HTERT RPE-1 (cell line): ENCODE results near the gene AURKAIP1.

Experiments
- in situ Hi-C: fragments of 300-500 bp; cut with MboI; formaldehyde crosslinking; loops from 4 replicates; pipeline ENCODE4 v1.14.3; 2020; ENCODE audit warnings: low sequenced_read_pairs

The AURKAIP1 gene

DNA sequence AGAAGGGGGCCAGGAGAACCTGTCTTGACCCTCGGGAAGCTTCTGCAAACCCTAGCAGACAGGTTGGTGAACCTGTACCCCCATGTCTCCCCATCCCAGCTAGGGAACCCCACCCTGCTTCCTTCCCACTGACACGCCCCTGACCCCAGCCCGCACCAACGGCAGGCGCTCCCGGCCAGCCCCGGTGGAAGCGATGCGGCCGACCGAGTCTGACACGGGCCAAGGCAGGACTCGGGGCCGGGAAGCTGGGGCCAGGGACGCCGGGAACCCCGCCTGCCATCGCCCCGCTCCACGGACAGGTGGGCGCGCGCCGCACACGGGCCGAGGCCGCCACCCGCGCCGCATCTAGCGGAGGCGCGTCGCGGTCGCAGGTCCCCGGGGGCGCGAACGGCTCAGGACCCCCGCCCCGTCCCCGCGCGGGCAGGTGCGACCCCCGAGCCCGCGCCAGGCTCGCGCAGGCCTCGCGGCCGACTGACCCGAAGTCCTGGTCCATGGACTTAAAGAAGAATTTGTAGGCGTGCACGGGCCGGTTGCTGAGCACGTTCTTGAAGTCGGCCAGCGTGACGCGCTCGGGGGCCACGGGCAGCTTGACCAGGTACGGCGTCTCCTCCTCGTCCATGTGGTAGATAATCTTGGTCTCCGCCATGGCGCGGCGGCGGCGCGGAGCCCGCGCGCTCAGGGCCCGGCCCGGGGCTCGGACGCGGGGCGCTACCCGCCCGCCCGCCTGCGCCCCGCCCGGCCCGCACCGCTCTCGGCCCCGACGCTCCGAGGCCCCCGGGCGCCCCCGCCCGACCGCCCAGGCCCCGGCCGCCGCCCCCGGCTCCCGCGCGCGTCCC is 26.4 kb downstream of the AURKAIP1 start:
- in situ Hi-C loops, result no loop called here

- in situ Hi-C loops, result no loop called here
Observed at GRCh38 chr1:1347663-1348419, 27.2 kb downstream of the AURKAIP1 start.

DNA sequence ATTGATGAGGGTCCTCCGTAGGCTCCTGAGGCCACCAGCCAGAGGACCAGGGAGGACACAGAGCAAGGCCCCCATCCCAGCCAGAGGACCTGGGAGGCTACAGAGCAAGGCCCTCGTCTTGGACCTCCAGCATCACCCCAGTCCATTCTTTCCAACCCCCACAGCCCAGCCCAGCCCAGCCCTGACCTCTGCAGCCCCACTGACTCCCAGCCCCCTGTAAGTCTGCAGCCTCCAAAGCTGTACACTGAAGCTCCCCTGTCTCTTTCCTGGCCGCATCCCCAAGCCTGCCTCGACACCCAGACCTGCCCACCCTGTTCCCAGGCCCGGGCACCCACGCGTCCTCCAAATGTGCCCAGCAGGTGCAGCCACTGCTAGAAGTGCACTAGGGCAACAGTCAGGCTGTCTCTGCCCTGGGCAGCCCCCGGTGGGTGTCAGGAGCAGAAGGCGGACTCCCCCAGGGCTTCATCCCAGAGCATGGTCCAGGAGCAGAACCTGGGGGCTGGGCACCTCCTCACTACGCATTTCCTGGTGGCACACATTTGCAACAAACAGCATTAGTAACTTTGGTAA is 27.9 kb downstream of the AURKAIP1 start:
- in situ Hi-C loops, result no loop called here

DNA sequence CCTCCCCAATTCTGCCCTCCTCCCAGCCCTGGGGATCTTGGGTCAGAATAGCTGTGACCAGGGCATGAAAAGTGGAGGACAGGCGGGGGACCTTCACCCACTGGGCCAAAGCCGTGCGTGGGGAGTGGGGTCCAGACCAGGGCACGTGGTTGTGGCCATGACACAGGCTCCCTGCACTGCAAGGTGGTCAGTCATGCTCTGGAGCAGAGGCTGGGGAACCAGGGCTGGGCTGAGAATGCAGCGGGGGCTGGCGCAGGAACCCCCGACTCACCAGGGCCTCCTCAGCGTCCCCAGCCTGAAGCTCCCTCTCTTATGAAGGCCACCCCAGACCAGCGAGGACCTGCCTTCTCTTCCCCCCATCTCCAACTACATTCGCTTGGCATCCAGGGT is 28.5 kb downstream of the AURKAIP1 start:
- in situ Hi-C loops, result no loop called here

DNA sequence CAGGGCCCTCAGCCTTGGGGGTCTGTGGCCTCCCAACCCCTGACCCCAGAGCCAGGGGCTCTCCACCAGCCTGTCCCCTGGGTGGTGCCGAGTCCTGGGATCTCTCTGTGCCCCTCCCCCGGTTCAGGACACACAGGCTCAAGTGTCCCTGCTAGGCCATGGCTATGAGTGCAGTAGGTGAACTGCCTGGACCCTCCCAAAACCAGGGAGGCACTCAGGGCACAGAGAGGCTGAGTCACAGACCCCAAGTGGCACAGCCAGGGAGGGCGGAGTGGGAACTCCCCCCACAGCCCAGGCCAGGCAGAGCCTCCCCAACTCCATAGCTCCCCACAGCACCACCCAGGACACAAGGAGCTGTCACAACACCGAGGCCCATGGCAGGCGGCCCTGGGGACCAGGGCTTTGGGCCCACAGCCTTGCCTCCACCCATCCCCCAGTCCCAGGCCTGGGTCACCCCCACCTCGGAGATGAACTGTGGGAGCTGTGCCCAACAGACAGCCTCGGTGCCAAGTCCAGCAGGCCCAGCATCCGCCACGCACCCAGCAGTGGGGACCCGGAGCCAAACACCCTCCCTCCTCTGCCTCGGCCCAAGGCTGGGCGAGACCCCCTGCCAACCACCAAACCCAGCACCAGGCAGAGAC is 29.0 kb downstream of the AURKAIP1 start:
- in situ Hi-C loops, result no loop called here

DNA sequence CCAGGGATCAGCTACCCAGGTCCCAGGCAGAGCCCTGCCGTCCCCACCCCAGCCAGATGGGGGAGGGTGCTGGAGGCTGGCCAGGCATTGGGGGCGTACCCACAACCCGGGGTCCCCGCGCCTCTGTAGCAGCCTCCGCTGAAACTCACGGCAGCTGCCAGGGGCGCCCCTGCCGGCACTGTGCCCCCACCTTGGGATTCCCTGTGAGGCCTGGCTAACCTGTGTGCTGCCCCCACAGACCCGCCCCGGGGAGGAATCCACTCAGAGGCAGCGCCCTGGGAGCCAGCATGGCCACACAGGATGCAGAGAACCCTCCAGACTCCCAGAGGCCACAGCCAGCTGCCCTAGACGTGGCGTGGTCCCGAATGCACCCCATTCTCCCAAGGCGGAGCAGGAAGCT is 29.6 kb downstream of the AURKAIP1 start:
- in situ Hi-C loops, result no loop called here

DNA sequence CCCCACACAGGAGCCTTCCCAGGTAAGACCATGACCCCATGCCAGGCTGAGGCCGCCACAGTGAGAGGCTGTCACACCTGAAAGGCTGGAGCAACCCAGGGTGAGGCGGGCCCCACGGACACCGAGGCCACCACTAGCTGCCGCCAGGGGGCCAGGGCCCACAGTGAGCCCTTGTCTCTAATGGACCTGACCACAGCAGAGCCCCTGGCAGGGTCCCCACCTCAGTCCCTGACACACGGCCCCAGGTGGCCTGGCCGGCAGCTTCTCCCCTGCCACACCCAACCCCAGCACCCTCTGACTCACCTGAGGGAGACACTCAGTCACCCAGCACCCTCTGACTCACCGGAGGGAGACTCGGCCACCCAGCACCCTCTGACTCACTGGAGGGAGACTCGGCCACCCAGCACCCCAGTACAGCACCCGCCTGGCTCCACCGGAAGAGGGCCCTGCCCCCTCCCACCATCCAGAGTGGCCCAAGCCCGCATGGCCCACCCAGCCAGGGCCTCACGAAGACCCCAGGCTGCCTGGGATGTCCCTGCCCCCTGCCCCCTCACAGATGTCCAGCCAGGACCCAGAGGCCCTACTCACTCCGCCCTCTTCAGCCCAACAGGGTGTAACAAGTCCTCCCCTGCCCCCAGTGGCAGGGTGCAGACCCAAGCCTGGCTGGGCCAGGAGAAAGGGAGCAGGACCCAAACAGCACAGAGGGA is 30.2 kb downstream of the AURKAIP1 start:
- in situ Hi-C loops, result no loop called here

DNA sequence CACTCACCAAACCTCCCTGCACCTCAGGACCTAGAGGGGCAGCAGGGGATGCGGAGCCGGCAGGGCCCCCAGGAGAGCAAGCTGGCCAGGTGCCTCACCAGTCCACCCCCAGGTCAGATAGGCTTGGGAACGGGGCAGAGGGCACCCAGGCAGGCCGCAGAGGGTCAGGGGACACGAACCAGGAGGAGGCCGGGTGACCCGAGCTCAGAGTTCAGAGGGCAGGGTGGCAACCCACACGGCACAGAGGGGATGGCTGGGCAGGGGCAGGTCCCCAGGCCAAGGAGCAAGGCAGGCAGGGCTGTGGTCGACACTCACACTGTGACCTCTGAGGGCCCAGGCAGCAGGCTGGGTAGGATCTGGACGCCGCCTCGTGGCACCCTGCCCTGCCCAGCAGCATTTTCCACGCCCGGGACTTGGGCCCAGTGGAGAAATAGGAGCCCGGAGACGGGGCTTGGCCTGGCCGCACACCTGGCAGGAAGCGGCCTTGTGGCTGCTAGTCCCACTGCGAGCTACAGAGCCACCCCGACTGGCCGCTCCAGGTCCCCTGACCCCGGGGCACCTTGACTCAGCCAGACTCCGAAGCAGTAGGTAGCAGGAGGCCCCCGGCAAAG is 31.1 kb downstream of the AURKAIP1 start:
- in situ Hi-C loops, result no loop called here

DNA sequence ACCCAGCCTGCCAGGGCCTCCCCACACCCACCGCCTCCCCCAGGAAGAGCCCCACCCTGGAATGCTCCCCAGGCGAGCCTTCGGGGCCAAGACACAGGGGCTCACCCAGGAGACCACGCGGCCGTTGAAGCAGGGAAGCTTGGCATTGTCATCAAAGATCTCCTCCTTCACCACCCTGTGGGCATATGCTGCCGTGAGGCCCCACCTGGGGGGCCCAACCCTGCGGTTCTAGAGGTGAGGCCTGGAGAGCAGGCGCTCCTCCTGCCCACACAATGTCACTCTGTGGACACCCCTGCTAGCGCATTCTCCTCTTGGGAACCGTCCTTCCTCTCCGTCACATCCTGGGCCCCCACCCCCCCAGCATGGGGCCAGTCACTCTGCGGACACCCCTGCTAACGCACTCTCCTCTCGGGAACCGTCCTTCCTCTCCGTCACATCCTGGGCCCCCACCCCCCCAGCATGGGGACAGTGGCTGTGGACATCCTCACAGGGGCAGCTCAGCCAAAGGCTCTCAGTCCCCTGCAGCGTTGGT is 32.4 kb downstream of the AURKAIP1 start:
- in situ Hi-C loops, result no loop called here

GRCh38 chr1:1342061-1342562 is 32.9 kb downstream of the AURKAIP1 start:
- in situ Hi-C loops, result no loop called here

- in situ Hi-C loops, result no loop called here
Observed at GRCh38 chr1:1341549-1342021, 33.4 kb downstream of the AURKAIP1 start.

GRCh38 chr1:1340791-1341548 is 34.0 kb downstream of the AURKAIP1 start:
- in situ Hi-C loops, result no loop called here

GRCh38 chr1:1340185-1340584 is 34.8 kb downstream of the AURKAIP1 start:
- in situ Hi-C loops, result no loop called here

GRCh38 chr1:1338278-1338677 is 36.7 kb downstream of the AURKAIP1 start:
- in situ Hi-C loops, result no loop called here

DNA sequence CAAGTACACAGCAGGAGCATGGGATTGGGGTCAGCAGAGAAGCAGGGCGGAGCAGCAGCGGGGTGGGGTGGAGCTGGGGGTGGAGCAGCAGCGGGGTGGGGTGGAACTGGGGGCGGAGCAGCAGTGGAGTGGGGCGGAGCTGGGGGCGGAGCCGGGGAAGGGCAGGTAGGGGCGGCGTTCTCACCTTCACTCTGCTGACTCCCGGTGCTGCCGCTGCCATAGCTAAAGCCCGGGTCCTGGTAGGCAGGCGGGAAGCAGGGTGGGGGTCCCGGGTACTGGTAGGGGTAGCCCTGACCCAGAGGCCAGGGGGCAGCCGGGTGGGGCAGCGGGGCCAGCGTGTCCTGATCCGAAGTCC is 37.2 kb downstream of the AURKAIP1 start:
- in situ Hi-C loops, result no loop called here

- in situ Hi-C loops, result no loop called here
Observed at GRCh38 chr1:1336931-1337792, 37.8 kb downstream of the AURKAIP1 start.

DNA sequence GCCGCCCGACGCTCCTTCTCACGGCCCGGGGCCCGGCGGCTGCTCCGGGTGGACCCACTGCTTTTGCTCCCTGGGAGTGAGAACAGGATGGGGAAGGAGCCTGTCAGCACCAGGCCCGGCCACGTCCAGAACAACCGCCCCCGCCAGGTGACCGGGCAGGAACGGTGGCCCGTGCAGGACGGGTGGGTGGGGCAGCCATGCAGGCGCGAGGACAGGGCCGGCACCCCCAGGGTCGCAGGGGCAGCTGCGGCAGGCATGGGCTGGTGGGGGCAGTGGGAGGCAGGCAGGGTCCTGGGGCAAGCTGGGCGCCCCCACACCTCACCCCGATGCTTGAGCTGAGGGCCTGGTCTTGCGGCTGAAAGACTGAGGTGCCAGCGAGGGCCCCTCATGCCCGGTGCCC is 38.6 kb downstream of the AURKAIP1 start:
- in situ Hi-C loops, result no loop called here

DNA sequence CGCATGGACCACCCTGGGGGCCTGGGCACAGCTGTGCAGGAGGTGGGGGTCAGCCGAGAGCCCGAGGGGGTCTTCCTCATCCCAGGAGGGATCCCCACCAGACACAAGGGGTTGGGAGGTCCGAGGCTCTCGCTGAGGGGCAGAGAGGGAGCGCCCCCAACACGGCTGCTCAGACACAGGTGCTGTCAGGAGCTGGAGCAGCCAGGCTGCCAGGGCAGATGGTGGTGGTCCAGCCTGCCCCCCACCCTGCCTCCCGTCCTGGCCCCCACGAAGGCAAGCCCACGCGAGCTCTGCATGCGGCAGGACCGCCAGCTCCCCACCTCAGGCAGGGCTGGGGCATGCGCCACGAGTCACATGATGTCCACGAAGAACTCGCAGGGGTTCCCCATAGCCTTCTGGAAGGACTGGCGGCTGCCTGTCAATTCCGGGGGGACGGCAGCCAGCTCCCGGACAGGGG is 39.2 kb downstream of the AURKAIP1 start:
- in situ Hi-C loops, result no loop called here
